IPS-20b (cell line): ENCODE measurements around the gene HIF1A.

Source experiments
- H3K27ac ChIP-seq: one replicate; pipeline ENCODE4 v1.5.1; 2013; ENCODE audit warnings: low read length
- H3K27me3 ChIP-seq: 2 replicates; pipeline ENCODE4 v1.6.1; 2013; ENCODE audit warnings: mild to moderate bottlenecking, low read length, inconsistent platforms; ENCODE audit not compliant: insufficient read depth
- H3K36me3 ChIP-seq: 2 replicates; pipeline ENCODE4 v1.6.1; 2013; ENCODE audit warnings: low read depth, mild to moderate bottlenecking, inconsistent platforms, low read length, moderate library complexity; ENCODE audit not compliant: insufficient read depth
- H3K4me1 ChIP-seq: 2 replicates; pipeline ENCODE4 v1.6.1; 2013; ENCODE audit warnings: mild to moderate bottlenecking, control low read depth, inconsistent platforms, low read length, moderate library complexity; ENCODE audit not compliant: insufficient read depth
- H3K4me3 ChIP-seq: 2 replicates; pipeline ENCODE4 v1.5.1; 2013; ENCODE audit warnings: mild to moderate bottlenecking, low read length, inconsistent platforms
- H3K9ac ChIP-seq: 2 replicates; pipeline ENCODE4 v1.6.1; 2013; ENCODE audit warnings: low read depth, mild to moderate bottlenecking, inconsistent platforms, low read length, moderate library complexity
- H3K9me3 ChIP-seq: 2 replicates; pipeline ENCODE4 v1.6.1; 2013; ENCODE audit warnings: mild to moderate bottlenecking, low read depth, low read length, inconsistent platforms; ENCODE audit not compliant: insufficient read depth

HIF1A gene

DNA sequence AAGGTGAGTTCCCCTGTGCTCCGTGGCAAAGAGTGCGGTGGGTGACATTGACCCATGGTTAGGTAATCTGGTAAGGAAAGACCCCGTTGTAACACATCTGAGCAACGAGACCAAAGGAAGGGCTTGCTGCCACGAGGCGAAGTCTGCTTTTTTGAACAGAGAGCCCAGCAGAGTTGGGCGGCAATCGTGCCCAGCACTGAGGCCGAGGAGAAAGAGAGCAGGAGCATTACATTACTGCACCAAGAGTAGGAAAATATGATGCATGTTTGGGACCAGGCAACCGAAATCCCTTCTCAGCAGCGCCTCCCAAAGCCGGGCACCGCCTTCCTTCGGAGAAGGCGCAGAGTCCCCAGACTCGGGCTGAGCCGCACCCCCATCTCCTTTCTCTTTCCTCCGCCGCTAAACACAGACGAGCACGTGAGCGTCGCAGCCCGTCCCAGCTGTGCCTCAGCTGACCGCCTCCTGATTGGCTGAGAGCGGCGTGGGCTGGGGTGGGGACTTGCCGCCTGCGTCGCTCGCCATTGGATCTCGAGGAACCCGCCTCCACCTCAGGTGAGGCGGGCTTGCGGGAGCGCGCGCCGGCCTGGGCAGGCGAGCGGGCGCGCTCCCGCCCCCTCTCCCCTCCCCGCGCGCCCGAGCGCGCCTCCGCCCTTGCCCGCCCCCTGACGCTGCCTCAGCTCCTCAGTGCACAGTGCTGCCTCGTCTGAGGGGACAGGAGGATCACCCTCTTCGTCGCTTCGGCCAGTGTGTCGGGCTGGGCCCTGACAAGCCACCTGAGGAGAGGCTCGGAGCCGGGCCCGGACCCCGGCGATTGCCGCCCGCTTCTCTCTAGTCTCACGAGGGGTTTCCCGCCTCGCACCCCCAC, at the start of gene HIF1A:
HIF1A (plus strand) TSS at position 684 of the 865 bp plus-strand sequence. CDS start 292 bp downstream, outside the sequence.
- no peaks in the 10 kb centered on the region; the same call in 1 of the 2 replicates for H3K36me3 ChIP-seq
- H3K4me1 ChIP-seq, result peaks cover 21% of the 10 kb centered on the region
- H3K9ac ChIP-seq, result peak within 1 kb of the TSS; percentile 99
- H3K27me3 ChIP-seq, result no peaks in the 10 kb centered on the region
- H3K9me3 ChIP-seq, result no peaks in the 10 kb centered on the region
- H3K4me3 ChIP-seq, result peak within 1 kb of the TSS; percentile 95
- H3K27ac ChIP-seq, result peak within 1 kb of the TSS; percentile 98

GRCh38 chr14:61646366-61647116, 48.8 kb upstream of the HIF1A start:
- H3K27me3 ChIP-seq, result no peaks in the 10 kb centered on the region
- no peak overlapping the region for H3K9ac ChIP-seq
- H3K27ac ChIP-seq, result no peak overlapping the region
- H3K9me3 ChIP-seq, result no peaks in the 10 kb centered on the region
- no peaks in the 10 kb centered on the region for H3K36me3 ChIP-seq
- H3K4me1 ChIP-seq, result 0 out of 2 replicates have a peak, but pooled peaks cover 5% of the 10 kb centered on the region
- H3K4me3 ChIP-seq, result no peak overlapping the region

DNA sequence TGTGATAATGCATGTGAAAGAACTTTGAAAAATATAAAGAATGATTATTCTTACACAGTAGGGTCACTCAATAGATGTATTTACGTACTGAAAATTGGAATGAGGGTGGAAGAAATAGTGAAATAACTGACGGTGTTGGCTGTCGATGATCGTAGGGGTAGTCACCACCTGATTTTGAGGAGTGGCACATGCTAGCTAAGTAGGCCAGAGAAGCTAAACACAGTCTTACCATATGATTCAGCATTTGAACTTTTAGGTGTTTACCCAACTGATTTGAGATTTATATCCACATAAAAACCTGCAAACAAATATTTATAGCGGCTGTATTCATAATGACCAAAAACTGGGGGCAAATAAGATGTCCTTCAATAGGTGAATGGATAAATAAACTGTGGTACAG, 47.6 kb upstream of the HIF1A start:
- H3K36me3 ChIP-seq, result no peaks in the 10 kb centered on the region
- no peak overlapping the region for H3K9ac ChIP-seq
- no peak overlapping the region for H3K27ac ChIP-seq
- no peak overlapping the region for H3K4me3 ChIP-seq
- no peaks in the 10 kb centered on the region for H3K27me3 ChIP-seq
- H3K4me1 ChIP-seq, result 0 out of 2 replicates have a peak, but pooled peaks cover 5% of the 10 kb centered on the region
- no peaks in the 10 kb centered on the region for H3K9me3 ChIP-seq

DNA sequence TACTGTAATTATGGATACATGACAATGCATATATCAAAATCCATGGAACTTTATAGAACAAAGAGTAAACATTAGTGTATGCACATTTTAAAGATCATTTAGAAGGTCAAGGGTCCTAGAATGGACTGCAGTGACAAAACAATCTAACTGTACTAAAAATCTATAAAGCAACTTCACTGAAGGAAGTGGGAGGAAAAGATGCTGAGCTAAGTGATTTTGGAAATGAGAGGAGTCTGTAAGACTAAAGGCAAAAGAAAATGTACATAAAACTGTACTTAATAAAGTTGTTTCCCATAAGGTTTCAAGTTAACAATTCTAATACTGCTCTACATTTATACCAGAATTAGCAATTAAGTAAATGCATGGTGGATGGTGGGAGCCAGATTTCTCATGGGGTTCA, 46.9 kb upstream of the HIF1A start:
- Histone ChIP-seq H3K4me3 (no peak overlapping the region), H3K9ac (no peak overlapping the region), H3K36me3 (no peaks in the 10 kb centered on the region), H3K27ac (no peak overlapping the region), H3K27me3 (no peaks in the 10 kb centered on the region), H3K9me3 (no peaks in the 10 kb centered on the region), H3K4me1 (0 out of 2 replicates have a peak, but pooled peaks cover 5% of the 10 kb centered on the region)

DNA sequence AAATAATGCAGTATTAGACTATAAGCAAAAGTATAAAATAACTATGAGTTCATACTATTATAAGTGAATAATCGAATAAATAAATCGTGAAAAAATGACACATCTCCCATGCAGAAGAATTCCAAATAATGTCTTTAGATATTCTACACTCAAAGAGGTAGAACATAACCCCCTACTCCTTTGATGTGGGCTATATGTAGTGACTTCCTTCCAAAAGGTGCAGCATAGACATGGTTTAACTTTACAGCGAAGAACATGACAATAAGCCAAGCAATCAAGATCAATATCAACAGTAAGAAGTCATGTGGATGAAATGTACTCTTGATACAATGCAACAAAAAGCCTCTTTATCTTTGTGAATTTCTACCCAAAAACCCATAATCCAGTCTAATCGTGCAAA, 46.0 kb upstream of the HIF1A start:
- Histone ChIP-seq H3K36me3 (no peaks in the 10 kb centered on the region), H3K9me3 (no peaks in the 10 kb centered on the region), H3K4me1 (0 out of 2 replicates have a peak, but pooled peaks cover 4% of the 10 kb centered on the region), H3K27ac (no peak overlapping the region), H3K4me3 (no peak overlapping the region), H3K27me3 (no peaks in the 10 kb centered on the region), H3K9ac (no peak overlapping the region)

DNA sequence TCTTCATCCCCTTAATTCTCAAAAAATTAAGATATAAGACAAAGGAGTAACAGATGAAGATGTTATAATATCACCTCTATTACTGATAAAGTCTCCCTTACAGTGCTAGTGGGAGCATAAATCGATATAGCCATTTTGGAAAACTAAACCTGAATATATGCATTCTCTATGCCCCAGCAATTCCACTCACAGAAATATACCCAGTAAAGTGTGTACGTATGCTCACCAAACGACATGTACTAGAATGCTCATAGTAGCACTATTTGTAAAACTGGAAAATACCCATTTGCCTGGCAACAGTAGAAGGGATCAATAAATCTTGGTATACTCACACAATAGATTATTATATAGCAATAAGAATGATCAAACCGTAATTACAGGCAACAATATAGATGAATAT, 44.0 kb upstream of the HIF1A start:
- H3K4me3 ChIP-seq, result no peak overlapping the region
- H3K27me3 ChIP-seq, result no peaks in the 10 kb centered on the region
- H3K27ac ChIP-seq, result no peak overlapping the region
- H3K4me1 ChIP-seq, result no peaks in the 10 kb centered on the region
- no peaks in the 10 kb centered on the region for H3K9me3 ChIP-seq
- no peak overlapping the region for H3K9ac ChIP-seq
- no peaks in the 10 kb centered on the region for H3K36me3 ChIP-seq

GRCh38 chr14:61652526-61653262, 42.6 kb upstream of the HIF1A start:
- no peaks in the 10 kb centered on the region for H3K36me3 ChIP-seq
- H3K4me3 ChIP-seq, result no peak overlapping the region
- no peaks in the 10 kb centered on the region for H3K4me1 ChIP-seq
- no peaks in the 10 kb centered on the region for H3K27me3 ChIP-seq
- no peak overlapping the region for H3K9ac ChIP-seq
- H3K27ac ChIP-seq, result no peak overlapping the region
- no peaks in the 10 kb centered on the region for H3K9me3 ChIP-seq

GRCh38 chr14:61653507-61653906, 41.8 kb upstream of the HIF1A start:
- H3K9ac ChIP-seq, result no peak overlapping the region
- H3K36me3 ChIP-seq, result no peaks in the 10 kb centered on the region
- no peaks in the 10 kb centered on the region for H3K27me3 ChIP-seq
- H3K4me1 ChIP-seq, result no peaks in the 10 kb centered on the region
- H3K27ac ChIP-seq, result no peak overlapping the region
- no peak overlapping the region for H3K4me3 ChIP-seq
- H3K9me3 ChIP-seq, result no peaks in the 10 kb centered on the region

- no peaks in the 10 kb centered on the region for H3K27me3 ChIP-seq
- H3K4me3 ChIP-seq, result no peak overlapping the region
- no peaks in the 10 kb centered on the region for H3K36me3 ChIP-seq
- no peak overlapping the region for H3K27ac ChIP-seq
- H3K9me3 ChIP-seq, result no peaks in the 10 kb centered on the region
- no peaks in the 10 kb centered on the region for H3K4me1 ChIP-seq
- no peak overlapping the region for H3K9ac ChIP-seq
Measured at GRCh38 chr14:61654026-61654425, 41.3 kb upstream of the HIF1A start.

DNA sequence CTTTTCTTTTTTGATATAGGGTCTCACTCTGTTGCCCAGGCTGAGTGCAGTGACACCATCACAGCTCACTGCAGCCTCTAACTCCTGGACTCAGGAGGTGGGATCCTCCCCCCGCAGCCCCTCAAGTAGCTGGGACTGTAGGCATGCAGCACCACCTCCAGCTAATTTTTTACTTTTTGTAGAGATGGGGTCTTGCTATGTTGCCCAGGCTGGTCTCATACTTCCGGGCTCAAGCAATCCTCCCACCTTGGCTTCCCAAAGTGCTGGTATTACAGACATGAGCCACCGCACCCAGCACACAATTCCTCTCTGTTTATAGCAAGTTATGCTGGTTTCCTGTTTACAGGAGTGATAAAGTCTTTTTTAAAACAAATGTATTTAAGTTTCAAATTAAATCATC, 39.5 kb upstream of the HIF1A start:
- Histone ChIP-seq H3K4me3 (no peak overlapping the region), H3K27ac (no peak overlapping the region), H3K9ac (no peak overlapping the region), H3K27me3 (no peaks in the 10 kb centered on the region), H3K36me3 (no peaks in the 10 kb centered on the region), H3K9me3 (no peaks in the 10 kb centered on the region), H3K4me1 (no peaks in the 10 kb centered on the region)

GRCh38 chr14:61656341-61656740, 39.0 kb upstream of the HIF1A start:
- Histone ChIP-seq H3K4me1 (no peaks in the 10 kb centered on the region), H3K27me3 (no peaks in the 10 kb centered on the region), H3K9ac (no peak overlapping the region), H3K36me3 (no peaks in the 10 kb centered on the region), H3K27ac (no peak overlapping the region), H3K4me3 (no peak overlapping the region), H3K9me3 (no peaks in the 10 kb centered on the region)
